AG09309 (cell line): ENCODE measurements around the gene LILRA5.
"Not testable (repeated sequence)": the region's sequence is repeated elsewhere in the genome, so short reads cannot be mapped to it uniquely, and the experiment has no call there.

Experiments
- DNase-seq: peaks from one replicate; pipeline ENCODE4 v3.0.0-alpha.2; 2010; ENCODE audit warnings: low read depth
- H3K4me3 ChIP-seq: 2 replicates; pipeline ENCODE4 v1.5.1; 2011; ENCODE audit warnings: mild to moderate bottlenecking, low read depth, low read length, moderate library complexity; ENCODE audit not compliant: control insufficient read depth
- TF ChIP-seq, protein P1 (sequence below): IDR thresholded peaks from 2 replicates; pipeline ENCODE4 v1.5.1; 2011; ENCODE audit warnings: mild to moderate bottlenecking, low read depth, low read length, inconsistent platforms; ENCODE audit not compliant: insufficient read depth, control insufficient read depth; ENCODE audit errors: missing control alignments

The LILRA5 gene

DNA sequence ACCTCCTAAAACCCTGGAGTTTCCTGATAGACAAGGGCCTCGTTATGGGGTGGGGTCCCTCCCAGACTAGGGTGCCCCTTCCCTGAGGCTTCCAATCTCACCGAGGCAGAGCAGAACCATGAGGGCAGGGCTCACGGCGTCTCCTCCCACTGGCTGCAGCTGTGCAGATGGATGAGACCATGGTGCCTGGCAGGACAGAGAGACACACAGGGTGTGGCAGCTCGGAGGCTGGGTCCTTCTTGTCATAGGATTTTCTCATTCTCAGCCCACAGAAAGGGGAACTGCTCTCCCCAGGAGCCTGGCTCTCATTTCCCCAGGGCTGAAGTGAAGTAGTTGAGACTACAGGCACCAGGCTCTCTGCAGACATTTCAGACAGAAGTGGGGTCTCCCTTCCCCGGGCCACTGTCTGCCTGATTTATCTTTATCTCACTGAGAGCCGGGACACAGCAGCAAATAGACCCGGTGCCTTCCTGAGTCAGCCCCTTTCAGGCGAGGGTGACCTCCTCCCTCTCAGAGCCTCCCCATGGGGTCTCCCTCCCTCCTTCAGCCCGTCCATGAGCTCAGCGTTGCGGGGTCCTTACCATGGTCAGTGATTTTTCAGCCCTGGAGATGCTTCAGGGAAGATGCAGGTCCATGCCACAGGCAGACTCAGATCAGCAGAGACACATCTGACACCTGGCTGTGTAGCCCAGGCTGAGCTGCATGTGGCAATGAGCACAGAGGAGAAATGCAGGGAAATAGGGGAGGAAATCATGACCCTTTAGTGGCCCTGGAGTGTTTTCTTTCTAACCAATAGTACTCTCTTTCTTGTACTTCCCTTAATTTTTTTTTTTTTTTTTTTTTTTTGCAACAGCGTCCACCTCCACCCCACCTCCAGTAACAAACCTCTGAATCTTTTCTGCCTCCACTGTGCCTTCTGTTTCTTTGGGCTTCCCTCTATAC, at the start of gene LILRA5:
Gene LILRA5, minus strand, starts transcription at position 731 of the 942 bp plus-strand sequence. Its CDS starts 147 bp downstream, at position 584.
- H3K4me3 ChIP-seq, result no peak within 1 kb of the TSS
- DNase-seq, result no peak
- TF ChIP-seq, protein P1, sequence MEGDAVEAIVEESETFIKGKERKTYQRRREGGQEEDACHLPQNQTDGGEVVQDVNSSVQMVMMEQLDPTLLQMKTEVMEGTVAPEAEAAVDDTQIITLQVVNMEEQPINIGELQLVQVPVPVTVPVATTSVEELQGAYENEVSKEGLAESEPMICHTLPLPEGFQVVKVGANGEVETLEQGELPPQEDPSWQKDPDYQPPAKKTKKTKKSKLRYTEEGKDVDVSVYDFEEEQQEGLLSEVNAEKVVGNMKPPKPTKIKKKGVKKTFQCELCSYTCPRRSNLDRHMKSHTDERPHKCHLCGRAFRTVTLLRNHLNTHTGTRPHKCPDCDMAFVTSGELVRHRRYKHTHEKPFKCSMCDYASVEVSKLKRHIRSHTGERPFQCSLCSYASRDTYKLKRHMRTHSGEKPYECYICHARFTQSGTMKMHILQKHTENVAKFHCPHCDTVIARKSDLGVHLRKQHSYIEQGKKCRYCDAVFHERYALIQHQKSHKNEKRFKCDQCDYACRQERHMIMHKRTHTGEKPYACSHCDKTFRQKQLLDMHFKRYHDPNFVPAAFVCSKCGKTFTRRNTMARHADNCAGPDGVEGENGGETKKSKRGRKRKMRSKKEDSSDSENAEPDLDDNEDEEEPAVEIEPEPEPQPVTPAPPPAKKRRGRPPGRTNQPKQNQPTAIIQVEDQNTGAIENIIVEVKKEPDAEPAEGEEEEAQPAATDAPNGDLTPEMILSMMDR, result no peak

DNA sequence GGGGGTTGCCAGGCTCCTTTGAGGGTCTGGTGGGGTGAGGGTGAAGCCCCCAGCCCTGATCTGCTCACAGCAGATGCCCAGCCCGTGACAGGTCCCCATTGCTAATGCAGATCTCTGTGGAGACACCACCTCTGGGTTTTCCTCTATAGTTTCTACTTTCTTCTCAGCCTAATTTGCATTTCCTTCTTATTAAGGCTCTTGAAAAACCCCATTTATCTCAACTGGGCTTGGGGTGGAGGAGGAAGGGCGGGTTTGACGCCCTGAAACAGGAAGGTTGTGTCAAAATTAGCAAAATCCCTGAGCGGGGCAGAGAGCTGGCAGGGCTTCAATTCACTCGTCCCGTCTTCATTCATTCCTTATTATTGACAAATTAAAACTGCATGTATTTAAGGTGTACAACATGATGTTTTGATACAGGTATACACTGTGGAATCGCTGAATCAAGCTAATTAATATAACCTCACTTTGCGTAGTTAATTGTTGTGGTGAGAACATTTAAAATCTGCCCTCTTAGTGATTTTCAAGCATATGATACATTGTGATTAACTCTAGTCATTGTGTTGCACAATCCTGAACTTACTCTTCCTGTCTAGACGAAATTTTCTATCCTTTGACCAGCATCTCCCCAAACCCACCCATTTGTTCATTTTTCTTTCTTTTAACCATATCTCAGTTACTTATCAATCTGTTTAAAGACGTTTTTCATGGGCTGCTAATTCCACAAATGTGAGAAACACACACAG, 48.9 kb upstream of the LILRA5 start:
- not testable (repeated sequence) for H3K4me3 ChIP-seq, DNase-seq

DNA sequence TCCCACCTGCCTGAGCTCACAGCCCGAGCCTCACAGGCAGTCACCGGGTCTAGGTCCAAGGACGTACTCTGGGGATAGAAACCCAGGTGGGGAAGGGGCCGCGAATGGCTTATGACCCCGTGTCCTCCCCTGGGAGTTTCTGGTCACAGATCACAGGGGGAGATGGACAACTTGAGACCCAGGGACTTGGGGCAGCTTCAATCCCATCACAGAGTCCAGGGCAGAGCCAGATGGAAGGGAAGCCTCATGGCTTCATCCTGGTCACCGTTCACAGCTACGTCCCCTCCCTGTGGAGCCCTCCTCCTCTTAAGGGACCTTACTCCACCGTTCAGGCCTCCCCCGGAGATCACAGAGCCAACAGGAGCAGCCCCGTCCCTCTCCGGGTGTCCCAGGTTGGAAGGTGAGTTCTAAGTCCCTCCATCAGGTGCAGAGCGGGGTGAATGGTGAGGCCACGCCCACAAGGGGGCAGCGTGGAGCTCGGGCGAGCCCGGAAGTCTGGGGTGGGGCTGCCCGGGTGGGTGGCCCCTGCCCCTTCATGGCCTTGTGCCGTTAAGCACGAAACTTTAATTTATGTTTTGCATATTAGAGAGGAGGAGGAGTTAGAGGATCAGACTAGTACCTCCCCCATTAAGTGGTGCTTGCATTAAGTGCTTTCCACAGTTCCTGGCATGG, 46.3 kb upstream of the LILRA5 start:
- not testable (repeated sequence) for H3K4me3 ChIP-seq, DNase-seq

DNA sequence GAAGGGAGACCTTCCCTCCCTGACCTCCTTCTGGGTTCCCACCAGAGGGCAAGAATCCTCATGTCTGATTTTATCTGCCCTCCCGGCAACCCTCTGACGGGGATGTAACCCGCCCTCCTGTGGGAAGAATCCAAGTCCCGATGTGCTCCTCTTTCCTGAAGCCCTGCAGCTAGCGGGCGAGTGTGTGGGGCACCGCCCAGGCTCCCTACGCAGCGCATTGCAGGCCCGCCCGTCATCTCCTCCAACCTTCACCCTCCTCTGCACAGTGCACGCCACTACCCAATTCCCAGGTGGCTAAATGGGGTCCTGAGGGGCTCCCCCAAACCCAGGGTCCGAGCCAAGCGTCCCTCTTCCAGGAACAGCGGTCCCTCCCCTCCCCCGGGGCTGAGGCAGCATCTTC, 44.4 kb upstream of the LILRA5 start:
- TF ChIP-seq, protein P1, result no peak
- DNase-seq, result no peak
- no peak overlapping the region for H3K4me3 ChIP-seq

DNA sequence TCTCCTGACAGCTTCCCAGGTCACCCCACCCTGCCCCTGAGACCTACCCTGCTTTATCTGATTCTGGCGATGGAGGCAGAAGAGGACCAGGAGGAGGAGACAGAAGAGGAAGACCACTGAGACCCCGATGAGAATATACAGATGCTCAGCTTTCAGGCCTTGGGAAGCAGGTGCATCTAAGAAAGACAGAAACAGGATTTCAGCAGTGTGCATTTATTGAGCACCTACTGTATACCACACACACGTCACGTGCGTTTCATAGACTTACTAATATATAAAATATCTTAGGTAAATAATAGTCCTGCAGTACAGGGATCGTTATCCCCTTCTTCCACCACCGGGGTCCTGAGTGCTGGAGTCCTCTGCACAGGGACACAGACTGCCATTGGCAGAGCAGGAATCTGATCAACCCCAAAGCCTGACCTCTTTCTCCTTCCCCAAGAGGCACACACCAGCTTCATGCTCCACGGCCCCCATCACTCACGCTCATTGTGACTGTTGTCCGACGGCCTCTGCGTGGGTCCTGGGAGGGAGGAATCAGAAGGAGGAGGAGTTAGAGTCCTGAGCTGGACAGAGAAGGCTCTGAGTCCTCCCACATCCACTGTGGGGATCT, 43.6 kb upstream of the LILRA5 start:
- no peak for DNase-seq
- no peak overlapping the region for H3K4me3 ChIP-seq
- TF ChIP-seq, protein P1, result no peak

DNA sequence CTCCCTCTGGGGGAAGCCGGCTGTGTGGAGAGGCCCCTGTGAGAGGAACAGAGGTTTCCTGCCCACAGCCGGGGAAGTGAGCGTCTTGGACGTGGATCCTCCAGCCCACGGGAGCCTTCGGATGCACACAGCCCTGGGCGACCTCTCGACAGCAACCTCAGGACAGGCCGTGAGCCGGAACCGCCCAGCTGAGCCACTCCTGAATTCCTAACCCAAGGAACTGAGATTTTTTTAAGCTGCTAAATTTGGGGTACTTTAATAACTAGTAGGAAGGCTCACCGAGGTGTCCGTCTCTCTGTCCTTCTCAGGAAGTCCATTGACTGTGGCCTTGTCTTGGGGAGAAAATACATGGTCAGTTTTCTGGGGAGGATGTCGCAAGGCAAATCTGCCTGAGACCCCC, 42.7 kb upstream of the LILRA5 start:
- no peak for DNase-seq
- TF ChIP-seq, protein P1, result no peak

DNA sequence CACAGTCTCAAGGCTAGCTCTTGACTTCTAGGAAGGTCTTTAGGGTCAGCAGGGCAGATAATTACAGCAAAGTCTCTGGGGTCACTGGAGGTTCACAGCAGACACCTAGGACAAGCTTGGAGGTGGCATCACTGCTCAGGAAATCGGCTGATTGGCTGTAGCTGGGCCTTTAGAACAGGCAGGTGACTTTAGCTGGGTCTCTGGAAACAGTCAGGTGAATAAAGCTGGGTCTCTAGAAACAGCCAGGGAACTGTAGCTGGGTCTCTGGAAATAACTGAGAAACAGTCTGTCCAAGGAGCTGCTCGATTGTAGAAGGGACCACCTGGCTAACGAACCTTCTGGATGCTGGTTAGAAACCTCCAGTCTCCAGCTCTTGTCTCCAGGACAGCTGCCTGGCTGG, 41.8 kb upstream of the LILRA5 start:
- no peak for DNase-seq
- H3K4me3 ChIP-seq, result no peak overlapping the region
- TF ChIP-seq, protein P1, result no peak

More for the DNA sequence above, 42.7 kb upstream of the LILRA5 start:
- no peak overlapping the region for H3K4me3 ChIP-seq
